K562 (cell line): Measurements from ENCODE around the gene TRIM2. TPM values are rescaled to one million over a fixed set of nuclear protein-coding genes. Genes with fewer than 3 reads are reported as not detected.

Source experiments
- ATAC-seq: fragments of 200-7000 bp; cut with Tn5 transposase; 3 replicates; pipeline ENCODE4 v1.9.1; 2020; ENCODE audit warnings: moderate library complexity
- BruUV-seq: library from RNA; stranded (reverse); fragments of 400-500 nt; replicated peaks from 2 replicates; lab custom pipeline; 2021; lab: Mats Ljungman, UMichigan
- CTCF ChIA-PET: fragments of 300-600 bp; formaldehyde crosslinking; extraction: SDS; loops from one replicate; lab custom pipeline; 2021; ENCODE audit warnings: low intra/inter-chr PET ratio; lab: Yijun Ruan, JAX
- POLR2A ChIA-PET: fragments of 300-600, 350-650 bp; sonication (Branson Sonifier 250); formaldehyde crosslinking; extraction: SDS; loops from one replicate; lab custom pipeline; 2021; ENCODE audit warnings: antibody characterized with exemption, inconsistent platforms; lab: Yijun Ruan, JAX
- DNase-seq, 4 experiments: peaks; one replicate each; pipeline versions ENCODE4 v3.0.0 to v3.0.0-alpha.2; 2011 to 2018; ENCODE audit warnings: low spot score in 3 of 4, mixed read lengths in 3 of 4; ENCODE audit errors: extremely low read depth in 1 of 4
- FAIRE-seq: peaks from 2 replicates; lab custom pipeline; 2011; peaks lifted over from hg19 to GRCh38; lab: Jason Lieb, UNC
- H2AFZ ChIP-seq: 2 replicates; pipeline ENCODE4 v1.6.0; 2011; ENCODE audit warnings: low read depth, low read length, control low read depth, inconsistent platforms
- H3K27ac ChIP-seq: fragments of 200-600 bp; 3 replicates; pipeline ENCODE4 v1.8.0; 2011; ENCODE audit warnings: low read depth, mild to moderate bottlenecking, control low read depth, inconsistent platforms, low read length, moderate library complexity, mixed read lengths; ENCODE audit errors: extremely low read depth
- H3K27me3 ChIP-seq, 2 experiments: fragments of 300-600 bp in 1 of 2; 2 replicates in 1 of 2; 3 replicates in 1 of 2; pipeline versions ENCODE4 v1.6.0 to v1.8.0; 2011; ENCODE audit warnings: inconsistent platforms in 2 of 2, low read length in 2 of 2, mild to moderate bottlenecking in 1 of 2, mixed read lengths in 1 of 2, moderate library complexity in 1 of 2; ENCODE audit not compliant: control insufficient read depth in 2 of 2, insufficient read depth in 2 of 2
- H3K36me3 ChIP-seq: fragments of 300-600 bp; 3 replicates; pipeline ENCODE4 v1.8.0; 2011; ENCODE audit warnings: mild to moderate bottlenecking, low read length, inconsistent platforms; ENCODE audit not compliant: control insufficient read depth, insufficient read depth
- H3K4me1 ChIP-seq, 2 experiments: fragments of 200-600 bp in 1 of 2; replicated peaks in 1 of 2; 2 replicates in 1 of 2; 3 replicates in 1 of 2; pipeline versions ENCODE4 v1.5.1 to v1.8.0; 2011; ENCODE audit warnings: inconsistent platforms in 2 of 2, low read length in 2 of 2, mild to moderate bottlenecking in 1 of 2, mixed read lengths in 1 of 2, moderate library complexity in 1 of 2; ENCODE audit not compliant: control insufficient read depth in 2 of 2, insufficient read depth in 2 of 2
- H3K4me2 ChIP-seq: 2 replicates; pipeline ENCODE4 v1.6.1; 2011; ENCODE audit warnings: low read length, control low read depth, inconsistent platforms, mixed read lengths; ENCODE audit not compliant: insufficient read depth
- H3K4me3 ChIP-seq: fragments of 200-600 bp; sonication (generic), shearing (Covaris generic); 2 replicates; pipeline ENCODE4 v1.5.1; 2016; ENCODE audit warnings: control low read depth, inconsistent platforms
- H3K79me2 ChIP-seq: fragments of 200-600 bp; 3 replicates; pipeline ENCODE4 v1.8.0; 2011; ENCODE audit warnings: low read length, inconsistent platforms; ENCODE audit not compliant: control insufficient read depth, insufficient read depth
- H3K9ac ChIP-seq, 2 experiments: 2 replicates each; pipeline versions ENCODE4 v1.6.0 to v1.6.1; 2011; ENCODE audit warnings: low read depth in 2 of 2, low read length in 2 of 2, control low read depth in 1 of 2, inconsistent platforms in 1 of 2, mild to moderate bottlenecking in 1 of 2, mixed read lengths in 1 of 2; ENCODE audit not compliant: insufficient read depth in 1 of 2
- H3K9me1 ChIP-seq: one replicate; pipeline ENCODE4 v1.6.0; 2011; ENCODE audit warnings: inconsistent platforms, mild to moderate bottlenecking, low read length, moderate library complexity; ENCODE audit not compliant: control insufficient read depth, insufficient read depth
- H3K9me3 ChIP-seq: replicated peaks from 2 replicates; pipeline ENCODE4 v1.5.1; 2011; ENCODE audit warnings: low read depth, low read length, inconsistent platforms; ENCODE audit not compliant: control insufficient read depth, insufficient read depth
- H4K20me1 ChIP-seq: replicated peaks from 2 replicates; pipeline ENCODE4 v1.6.1; 2011; ENCODE audit warnings: low read length, inconsistent platforms, mixed read lengths; ENCODE audit not compliant: control insufficient read depth, insufficient read depth
- AFF1 ChIP-seq, 2 experiments: fragments of 450-650 bp; IDR thresholded peaks; 2 replicates each; pipeline ENCODE4 v1.6.1; 2018; ENCODE audit warnings: mild to moderate bottlenecking in 2 of 2, low read depth in 1 of 2; ENCODE audit not compliant: partially characterized antibody in 2 of 2
- ARHGAP35 ChIP-seq: fragments of 450-650 bp; IDR thresholded peaks from 2 replicates; pipeline ENCODE4 v1.6.1; 2018; ENCODE audit not compliant: partially characterized antibody
- CHD1 ChIP-seq: fragments of 200-600 bp; sonication (generic); IDR thresholded peaks from one replicate; pipeline ENCODE4 v1.6.1; 2012; ENCODE audit warnings: mild to moderate bottlenecking, moderate library complexity, low read length, inconsistent platforms
- ILK ChIP-seq: fragments of 450-650 bp; IDR thresholded peaks from 2 replicates; pipeline ENCODE4 v1.6.1; 2016; ENCODE audit warnings: missing genetic modification characterization, low read depth, mild to moderate bottlenecking, missing compliant biosample characterization, moderate library complexity, borderline replicate concordance
- MYC ChIP-seq, 2 experiments: fragments of 250-450 bp in 1 of 2; sonication (Bioruptor Pico) in 1 of 2; IDR thresholded peaks; 2 replicates each; pipeline versions ENCODE4 v1.5.1 to v1.6.1; 2012 to 2021; ENCODE audit warnings: low read depth in 2 of 2, borderline replicate concordance in 1 of 2, improper control_type of control experiment in 1 of 2, low read length in 1 of 2, mild to moderate bottlenecking in 1 of 2, moderate library complexity in 1 of 2
- NFATC3 ChIP-seq: fragments of 450-650 bp; IDR thresholded peaks from 2 replicates; pipeline ENCODE4 v1.6.1; 2017; ENCODE audit warnings: mild to moderate bottlenecking
- NR4A1 ChIP-seq, 2 experiments: fragments of 250-450 bp in 1 of 2; fragments of 450-650 bp in 1 of 2; sonication (Bioruptor Pico) in 1 of 2; IDR thresholded peaks; 2 replicates each; pipeline versions ENCODE4 v1.4.0 to v1.6.1; 2016 to 2020; ENCODE audit warnings: mild to moderate bottlenecking in 2 of 2, missing compliant biosample characterization in 1 of 2, missing genetic modification characterization in 1 of 2, moderate library complexity in 1 of 2
- RNF2 ChIP-seq: sonication (generic); IDR thresholded peaks from 2 replicates; pipeline ENCODE4 v1.6.1; 2016
- RNF219 ChIP-seq: fragments of 250-450 bp; sonication (Bioruptor Pico); IDR thresholded peaks from 2 replicates; pipeline ENCODE4 v1.5.0; 2022; ENCODE audit warnings: mild to moderate bottlenecking
- WGBS: fragments of 100-300 bp; shearing (Covaris generic); methylation state at CpG from one replicate; pipeline ENCODE4 v1.1.6; 2016; ENCODE audit warnings: low coverage, mixed read lengths; ENCODE audit not compliant: insufficient coverage; ENCODE audit errors: missing lambda C conversion rate; 5-methylcytosine and 5-hydroxymethylcytosine counted together
- in situ Hi-C: fragments of 300-500 bp; cut with MboI; formaldehyde crosslinking; loops from 4 replicates; pipeline ENCODE4 v1.15.0; 2018; ENCODE audit warnings: inconsistent platforms, mixed read lengths
- intact Hi-C: fragments of 100-400 bp; cut with micrococcal nuclease; formaldehyde crosslinking; loops from 2 replicates; pipeline ENCODE4 v1.14.2; 2022
- polyA plus RNA-seq, 8 experiments: library from polyadenylated mRNA; depleted of rRNA in 4 of 8; stranded (reverse) in 5 of 8; unstranded in 3 of 8; fragments of >200 nt; fragmentation: Nextera tagmentation in 2 of 8; fragmentation: Illumina TruSeq in 1 of 8; extraction: Ambion mirVana in 2 of 8; extraction: Trizol in 1 of 8; gene quantifications; 2 replicates each; pipeline versions ENCODE4 v1.2.1 to v1.2.3, GENCODE V29; 2011 to 2014; ENCODE audit warnings: inconsistent platforms in 1 of 8, missing spikeins in 1 of 8
- total RNA-seq, 7 experiments: library from RNA; depleted of rRNA in 6 of 7; stranded (reverse); fragments of >200 nt in 6 of 7; fragmentation: Illumina TruSeq in 2 of 7; extraction: Trizol in 2 of 7; gene quantifications; 2 replicates each; pipeline versions ENCODE4 v1.2.1 to v1.2.3, GENCODE V29; 2011 to 2021; ENCODE audit warnings: low replicate concordance in 1 of 7
- TF ChIP-seq, protein P1 (sequence below), 2 experiments: fragments of 450-650 bp in 1 of 2; IDR thresholded peaks; 2 replicates each; pipeline ENCODE4 v1.6.1; 2011 to 2017; ENCODE audit warnings: low read depth in 2 of 2, antibody characterized with exemption in 1 of 2, borderline replicate concordance in 1 of 2, low read length in 1 of 2, mild to moderate bottlenecking in 1 of 2, mixed read lengths in 1 of 2; ENCODE audit not compliant: control insufficient read depth in 1 of 2

Gene TRIM2
- total and polyA plus RNA-seq, 9 of the 15 experiments (the other 6 are each of a cell fraction or from before 2014, with no cell fraction given) = 0.01 to 0.41 (median 0.13) TPM; not detected in 1

GRCh38 chr4:153296040-153296823 lies 92.0 kb downstream of the TRIM2 start:
- peaks cover 0 to 9% of the 10 kb centered on the region in 2 experiments; a peak in 2 of 5 replicates for H3K4me1 ChIP-seq
- ATAC-seq (no peak), DNase-seq (no peak), FAIRE-seq (no peak)
- no peaks in the 10 kb centered on the region for H3K79me2 ChIP-seq
- H3K36me3 ChIP-seq = no peaks in the 10 kb centered on the region
- no peaks in the 10 kb centered on the region for H3K9me1 ChIP-seq
- H3K9me3 ChIP-seq = no peaks in the 10 kb centered on the region
- H3K4me3 ChIP-seq = no peak overlapping the region
- BruUV-seq = no TSS peak
- in situ Hi-C loops (no loop called here), intact Hi-C loops (no loop called here)
- peak overlapping the region; percentile 35; the same call in 1 of the 2 replicates for H2AFZ ChIP-seq
- H4K20me1 ChIP-seq = no peaks in the 10 kb centered on the region
- no peak overlapping the region; the same call in 1 of the 2 replicates for H3K4me2 ChIP-seq
- no peak overlapping the region for H3K9ac ChIP-seq
- ChIA-PET POLR2A (no interaction called here), CTCF (no interaction called here)
- peaks cover 18 to 33% of the 10 kb centered on the region in 2 experiments for H3K27me3 ChIP-seq
- WGBS = 0% methylated on average over 10 of the region's 11 CpGs
- no peak overlapping the region for H3K27ac ChIP-seq
- TF ChIP-seq RNF219 (CRISPR knock-in tag) (no peak), CHD1 (no peak), NR4A1 (CRISPR knock-in tag; IDR thresholded peaks at IDR 0.05) (no peak), NR4A1 (tag; IDR thresholded peaks at IDR 0.05) (no peak), ILK (tag) (no peak), AFF1 (IDR thresholded peaks at IDR 0.05; ENCODE audit: low read depth in 1 of 2, partially characterized antibody in 2 of 2) (no peak), ARHGAP35 (no peak), RNF2 (no peak), NFATC3 (no peak), MYC (IDR thresholded peaks at IDR 0.05; ENCODE audit: low read depth, low read length) (no peak), MYC (CRISPR knock-in tag; IDR thresholded peaks at IDR 0.05; ENCODE audit: borderline replicate concordance, low read depth) (no peak)
- TF ChIP-seq, protein P1, sequence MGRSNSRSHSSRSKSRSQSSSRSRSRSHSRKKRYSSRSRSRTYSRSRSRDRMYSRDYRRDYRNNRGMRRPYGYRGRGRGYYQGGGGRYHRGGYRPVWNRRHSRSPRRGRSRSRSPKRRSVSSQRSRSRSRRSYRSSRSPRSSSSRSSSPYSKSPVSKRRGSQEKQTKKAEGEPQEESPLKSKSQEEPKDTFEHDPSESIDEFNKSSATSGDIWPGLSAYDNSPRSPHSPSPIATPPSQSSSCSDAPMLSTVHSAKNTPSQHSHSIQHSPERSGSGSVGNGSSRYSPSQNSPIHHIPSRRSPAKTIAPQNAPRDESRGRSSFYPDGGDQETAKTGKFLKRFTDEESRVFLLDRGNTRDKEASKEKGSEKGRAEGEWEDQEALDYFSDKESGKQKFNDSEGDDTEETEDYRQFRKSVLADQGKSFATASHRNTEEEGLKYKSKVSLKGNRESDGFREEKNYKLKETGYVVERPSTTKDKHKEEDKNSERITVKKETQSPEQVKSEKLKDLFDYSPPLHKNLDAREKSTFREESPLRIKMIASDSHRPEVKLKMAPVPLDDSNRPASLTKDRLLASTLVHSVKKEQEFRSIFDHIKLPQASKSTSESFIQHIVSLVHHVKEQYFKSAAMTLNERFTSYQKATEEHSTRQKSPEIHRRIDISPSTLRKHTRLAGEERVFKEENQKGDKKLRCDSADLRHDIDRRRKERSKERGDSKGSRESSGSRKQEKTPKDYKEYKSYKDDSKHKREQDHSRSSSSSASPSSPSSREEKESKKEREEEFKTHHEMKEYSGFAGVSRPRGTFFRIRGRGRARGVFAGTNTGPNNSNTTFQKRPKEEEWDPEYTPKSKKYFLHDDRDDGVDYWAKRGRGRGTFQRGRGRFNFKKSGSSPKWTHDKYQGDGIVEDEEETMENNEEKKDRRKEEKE (IDR thresholded peaks at IDR 0.05; ENCODE audit: borderline replicate concordance in 1 of 2, control insufficient read depth in 1 of 2, low read depth in 2 of 2, low read length in 1 of 2) = no peak
